ENCODE data around the gene AQR. TPM values are rescaled to one million over a fixed set of nuclear protein-coding genes. Genes with fewer than 3 reads are reported as not detected.
"Not testable (repeated sequence)": the region's sequence is repeated elsewhere in the genome, so short reads cannot be mapped to it uniquely, and the experiment has no call there.

Gene AQR
- total RNA-seq, 4 donors from 2014 or later, result 21.1 to 35.5 (median 28.1) TPM

DNA sequence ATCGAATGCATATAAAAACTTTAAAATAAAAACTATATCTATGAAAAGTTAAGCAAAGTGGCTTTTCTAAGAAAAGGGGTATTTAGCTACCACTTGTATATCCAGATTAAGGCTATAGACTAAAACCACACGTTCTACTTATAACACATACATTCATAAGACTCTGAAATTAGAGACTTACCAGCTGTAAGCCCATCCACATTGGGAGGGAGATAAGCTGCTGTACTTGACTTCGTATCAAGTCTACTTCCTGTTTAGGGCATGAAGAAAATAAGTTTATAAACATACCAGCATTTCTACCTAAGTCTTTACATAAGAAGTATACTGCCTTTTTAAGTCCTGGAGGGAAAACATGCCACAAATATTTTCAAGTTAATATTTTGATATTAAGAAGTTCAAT, 27.7 kb downstream of the AQR start:
- Histone ChIP-seq H3K9me3 (no peaks in the 10 kb centered on the region), H3K4me3 (no peak overlapping the region), H3K27ac (no peak overlapping the region), H3K36me3 (peaks cover 0 to 86% (median 0%) of the 10 kb centered on the region in 3 donors), H3K27me3 (no peaks in the 10 kb centered on the region), H3K4me1 (no peaks in the 10 kb centered on the region)
- no peak for DNase-seq
- TF ChIP-seq CTCF (IDR thresholded peaks at IDR 0.05), result no peak
- no peak for TF ChIP-seq POLR2A (IDR thresholded peaks at IDR 0.05)

DNA sequence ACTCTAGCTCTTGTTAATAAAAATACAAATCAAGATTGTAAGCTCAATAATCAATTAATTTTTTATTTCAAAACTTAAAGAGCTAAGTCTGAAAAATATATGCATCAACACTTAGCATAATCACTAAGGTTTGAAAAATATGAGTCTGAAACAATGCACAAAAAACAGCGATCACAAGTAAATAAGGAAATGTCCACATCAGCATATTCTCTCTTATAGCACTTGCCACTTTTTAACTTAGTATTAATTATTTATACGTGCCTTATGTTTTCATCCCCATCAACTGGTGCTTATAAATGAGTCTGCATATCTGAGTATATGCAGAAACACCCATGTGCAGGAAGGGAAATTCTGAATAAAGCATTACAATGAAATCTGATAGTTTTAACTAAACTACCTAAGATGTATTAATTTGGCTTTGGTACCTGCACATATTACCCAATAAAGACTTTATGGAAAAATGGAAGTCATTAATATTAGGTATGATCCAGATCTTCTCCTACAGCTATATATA, 28.3 kb downstream of the AQR start:
- Histone ChIP-seq H3K9me3 (no peaks in the 10 kb centered on the region), H3K27me3 (no peaks in the 10 kb centered on the region), H3K27ac (no peak overlapping the region), H3K4me3 (no peak overlapping the region), H3K36me3 (peaks cover 0 to 87% (median 0%) of the 10 kb centered on the region in 3 donors), H3K4me1 (no peaks in the 10 kb centered on the region)
- no peak for DNase-seq
- TF ChIP-seq CTCF (IDR thresholded peaks at IDR 0.05) (no peak), POLR2A (IDR thresholded peaks at IDR 0.05) (no peak)

- Histone ChIP-seq H3K9me3 (no peaks in the 10 kb centered on the region), H3K36me3 (peaks cover 0 to 80% (median 0%) of the 10 kb centered on the region in 3 donors), H3K4me3 (no peak overlapping the region), H3K4me1 (no peaks in the 10 kb centered on the region), H3K27ac (no peak overlapping the region), H3K27me3 (no peaks in the 10 kb centered on the region)
- no peak for DNase-seq
- TF ChIP-seq POLR2A (IDR thresholded peaks at IDR 0.05) (no peak), CTCF (IDR thresholded peaks at IDR 0.05) (no peak)
Observed at GRCh38 chr15:34933432-34933975, 36.0 kb downstream of the AQR start.

- H3K36me3 ChIP-seq, result peaks cover 0 to 78% (median 0%) of the 10 kb centered on the region in 3 donors
- not testable (repeated sequence) for H3K27me3 ChIP-seq, H3K27ac ChIP-seq, H3K4me3 ChIP-seq, DNase-seq, H3K9me3 ChIP-seq, H3K4me1 ChIP-seq
Observed at GRCh38 chr15:34928349-34928748, 41.2 kb downstream of the AQR start.

DNA sequence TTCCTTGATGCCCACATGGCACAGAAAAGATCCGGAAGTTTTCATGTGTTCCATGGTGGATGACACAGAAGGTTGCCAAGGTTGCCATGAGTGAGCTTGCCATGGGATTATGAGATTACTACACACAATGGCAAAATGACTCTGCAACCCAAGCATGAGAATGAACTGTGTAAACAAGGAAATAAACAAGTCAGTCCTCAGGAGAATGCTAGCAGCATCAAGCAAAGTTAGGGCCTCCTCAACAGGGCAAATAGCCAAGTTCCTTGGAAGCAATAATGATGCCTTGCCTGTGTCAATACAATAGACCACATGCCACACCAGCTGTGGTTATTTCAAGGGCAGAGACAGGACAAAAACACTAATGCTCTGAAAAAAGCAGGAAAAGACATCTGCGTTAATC, 41.8 kb downstream of the AQR start:
- TF ChIP-seq POLR2A (IDR thresholded peaks at IDR 0.05) (no peak), CTCF (IDR thresholded peaks at IDR 0.05) (no peak)
- no peak overlapping the region for H3K27ac ChIP-seq
- no peaks in the 10 kb centered on the region for H3K27me3 ChIP-seq
- H3K9me3 ChIP-seq, result no peaks in the 10 kb centered on the region
- no peak for DNase-seq
- H3K4me3 ChIP-seq, result no peak overlapping the region
- H3K4me1 ChIP-seq, result no peaks in the 10 kb centered on the region
- peaks cover 0 to 79% (median 0%) of the 10 kb centered on the region in 3 donors for H3K36me3 ChIP-seq

- DNase-seq, result no peak
- TF ChIP-seq CTCF (IDR thresholded peaks at IDR 0.05) (no peak), POLR2A (IDR thresholded peaks at IDR 0.05) (no peak)
- Histone ChIP-seq H3K4me1 (no peaks in the 10 kb centered on the region), H3K4me3 (no peak overlapping the region), H3K36me3 (peaks cover 0 to 81% (median 0%) of the 10 kb centered on the region in 3 donors), H3K27me3 (no peaks in the 10 kb centered on the region), H3K9me3 (no peaks in the 10 kb centered on the region), H3K27ac (no peak overlapping the region)
Observed at GRCh38 chr15:34914317-34914716, 55.2 kb downstream of the AQR start.
